ENCODE data around the gene TRIM40. TPM values are rescaled to one million over a fixed set of nuclear protein-coding genes. Genes with fewer than 3 reads are reported as not detected.
"Not testable (repeated sequence)": the region's sequence is repeated elsewhere in the genome, so short reads cannot be mapped to it uniquely, and the experiment has no call there.

Gene TRIM40
- total RNA-seq, 1 donor from 2014 or later: not detected

DNA sequence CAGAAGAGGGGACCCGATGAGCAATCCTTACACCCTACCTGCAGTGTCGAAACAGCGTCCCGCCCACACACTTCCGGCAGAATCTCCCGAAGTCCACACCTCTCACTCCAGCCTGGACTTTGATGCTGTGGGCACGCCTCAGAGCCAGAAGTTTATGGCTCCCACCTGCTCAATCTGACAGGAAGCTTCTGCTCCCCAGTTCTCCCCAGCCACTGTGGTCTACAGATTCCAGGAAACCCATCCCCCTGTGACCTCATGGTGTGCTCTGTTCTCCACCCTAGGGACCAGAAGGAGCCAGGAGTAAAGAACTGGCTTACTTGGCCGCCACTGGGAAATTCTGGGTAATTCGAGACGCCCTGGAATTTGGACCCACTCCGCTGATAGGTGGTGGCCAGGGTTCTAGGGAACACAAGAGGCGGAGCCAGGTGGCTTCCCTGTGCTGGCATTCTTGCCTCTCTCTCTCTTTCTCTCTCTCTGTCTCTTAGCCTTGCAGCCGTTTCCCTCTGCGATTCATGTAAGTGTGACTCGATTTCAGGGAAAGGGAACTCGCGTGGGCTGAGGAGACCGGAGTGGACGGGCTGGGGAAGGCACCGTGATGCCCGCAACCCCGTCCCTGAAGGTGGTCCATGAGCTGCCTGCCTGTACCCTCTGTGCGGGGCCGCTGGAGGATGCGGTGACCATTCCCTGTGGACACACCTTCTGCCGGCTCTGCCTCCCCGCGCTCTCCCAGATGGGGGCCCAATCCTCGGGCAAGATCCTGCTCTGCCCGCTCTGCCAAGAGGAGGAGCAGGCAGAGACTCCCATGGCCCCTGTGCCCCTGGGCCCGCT lies 27.4 kb downstream of the TRIM40 start, which contains the start of gene TRIM15:
Gene TRIM15, plus strand, starts transcription at position 457 of the 828 bp plus-strand sequence. Its CDS starts 139 bp downstream, at position 596.
- DNase-seq: no peak

- DNase-seq: no peak
Observed at GRCh38 chr6:30163918-30164654, 28.1 kb downstream of the TRIM40 start.

DNA sequence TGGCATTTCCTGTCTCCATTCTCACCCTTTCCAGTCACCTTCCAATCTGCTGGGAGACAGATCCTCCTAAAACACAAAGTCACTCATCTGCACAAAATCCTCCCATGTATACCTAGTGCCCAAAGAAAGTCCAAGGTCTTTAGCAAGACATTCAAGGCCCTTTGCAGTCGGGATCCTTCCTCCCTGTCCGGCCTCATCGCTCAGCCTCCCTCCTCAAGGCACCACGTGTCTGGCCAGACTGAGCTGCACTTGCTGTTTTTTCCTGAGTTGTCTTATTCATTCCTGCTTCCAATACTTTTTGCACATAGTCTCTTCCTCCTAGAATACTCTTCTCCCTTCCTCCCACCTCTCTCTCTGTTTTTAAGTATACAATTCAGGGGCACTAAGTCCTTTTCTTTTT lies 28.8 kb downstream of the TRIM40 start:
- DNase-seq: no peak

GRCh38 chr6:30165238-30165637 lies 29.3 kb downstream of the TRIM40 start:
- DNase-seq: not testable (repeated sequence)

DNA sequence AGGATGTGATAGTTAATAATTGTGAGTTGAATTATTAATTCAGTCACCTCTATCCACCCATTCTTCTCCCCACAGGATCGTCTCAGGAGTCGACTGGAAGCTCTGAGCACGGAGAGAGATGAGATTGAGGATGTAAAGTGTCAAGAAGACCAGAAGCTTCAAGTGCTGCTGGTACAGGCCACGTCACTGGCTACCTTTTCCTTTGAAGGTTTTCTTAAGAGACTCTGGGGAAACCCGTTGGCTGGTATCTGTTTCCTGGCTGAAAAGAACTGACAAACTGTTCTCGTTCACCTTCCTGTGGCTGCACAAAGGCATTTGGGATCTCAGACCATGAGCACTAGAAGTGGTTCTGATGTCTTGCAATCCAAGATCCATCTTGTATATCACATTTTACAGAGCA lies 31.2 kb downstream of the TRIM40 start:
- no peak for DNase-seq

DNA sequence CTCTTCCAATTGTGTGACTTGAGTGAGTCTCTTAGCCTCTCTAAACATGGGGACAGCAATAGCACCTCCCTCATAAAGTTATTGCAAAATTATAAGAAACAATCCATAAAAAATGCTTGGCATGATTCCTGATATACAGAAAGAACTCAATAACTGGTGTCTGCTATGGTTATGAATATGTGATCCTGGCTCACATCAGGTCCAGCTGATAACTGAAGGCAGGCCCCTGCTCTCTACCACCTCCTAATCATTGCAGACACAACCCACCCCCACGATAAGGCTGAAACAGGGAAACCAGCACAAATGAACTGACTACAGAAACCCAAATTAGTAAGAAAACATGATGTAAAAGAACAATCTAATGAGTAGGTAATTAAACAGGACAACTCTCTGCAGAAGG lies 32.8 kb downstream of the TRIM40 start:
- DNase-seq: no peak

- DNase-seq: peak; percentile 46
Observed at GRCh38 chr6:30169658-30170614, 34.0 kb downstream of the TRIM40 start.

DNA sequence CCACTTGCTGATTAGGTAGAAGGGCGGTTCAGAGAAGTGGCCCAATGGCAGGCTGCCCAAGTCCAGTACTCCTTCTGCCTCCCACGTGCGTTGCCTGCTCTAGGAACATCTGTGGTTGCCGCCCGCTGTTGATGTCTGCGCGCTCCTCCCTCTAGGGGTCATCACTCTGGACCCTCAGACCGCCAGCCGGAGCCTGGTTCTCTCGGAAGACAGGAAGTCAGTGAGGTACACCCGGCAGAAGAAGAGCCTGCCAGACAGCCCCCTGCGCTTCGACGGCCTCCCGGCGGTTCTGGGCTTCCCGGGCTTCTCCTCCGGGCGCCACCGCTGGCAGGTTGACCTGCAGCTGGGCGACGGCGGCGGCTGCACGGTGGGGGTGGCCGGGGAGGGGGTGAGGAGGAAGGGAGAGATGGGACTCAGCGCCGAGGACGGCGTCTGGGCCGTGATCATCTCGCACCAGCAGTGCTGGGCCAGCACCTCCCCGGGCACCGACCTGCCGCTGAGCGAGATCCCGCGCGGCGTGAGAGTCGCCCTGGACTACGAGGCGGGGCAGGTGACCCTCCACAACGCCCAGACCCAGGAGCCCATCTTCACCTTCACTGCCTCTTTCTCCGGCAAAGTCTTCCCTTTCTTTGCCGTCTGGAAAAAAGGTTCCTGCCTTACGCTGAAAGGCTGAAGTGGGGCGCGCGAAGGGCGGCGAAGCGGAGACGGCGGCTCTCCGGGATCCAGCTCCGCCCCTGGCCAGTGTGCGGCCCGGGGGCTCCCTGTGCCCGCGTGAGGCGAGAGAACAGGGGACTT lies 35.9 kb downstream of the TRIM40 start:
- peak; percentile 16 for DNase-seq

GRCh38 chr6:30172681-30173080 lies 36.7 kb downstream of the TRIM40 start:
- DNase-seq: no peak

GRCh38 chr6:30175765-30176164 lies 39.8 kb downstream of the TRIM40 start:
- DNase-seq: no peak

DNA sequence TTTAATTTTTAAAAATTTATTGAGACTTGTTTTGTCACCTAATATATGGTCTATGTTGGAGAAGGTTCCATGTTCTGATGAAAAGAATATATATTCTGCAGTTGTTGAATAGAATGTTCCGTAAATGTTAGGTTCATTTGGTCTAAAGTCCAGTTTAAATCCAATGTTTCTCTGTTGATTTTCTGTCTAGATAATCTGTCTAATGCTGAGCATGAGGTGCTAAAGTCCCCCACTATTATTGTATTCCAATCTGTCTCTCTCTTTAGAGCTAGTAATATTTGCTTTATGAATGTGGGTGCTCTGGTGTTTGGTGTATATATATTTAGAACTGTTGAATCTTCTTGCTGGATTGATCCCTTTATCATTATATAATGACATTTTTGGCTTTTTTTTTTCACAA lies 42.9 kb downstream of the TRIM40 start:
- DNase-seq: no peak

DNA sequence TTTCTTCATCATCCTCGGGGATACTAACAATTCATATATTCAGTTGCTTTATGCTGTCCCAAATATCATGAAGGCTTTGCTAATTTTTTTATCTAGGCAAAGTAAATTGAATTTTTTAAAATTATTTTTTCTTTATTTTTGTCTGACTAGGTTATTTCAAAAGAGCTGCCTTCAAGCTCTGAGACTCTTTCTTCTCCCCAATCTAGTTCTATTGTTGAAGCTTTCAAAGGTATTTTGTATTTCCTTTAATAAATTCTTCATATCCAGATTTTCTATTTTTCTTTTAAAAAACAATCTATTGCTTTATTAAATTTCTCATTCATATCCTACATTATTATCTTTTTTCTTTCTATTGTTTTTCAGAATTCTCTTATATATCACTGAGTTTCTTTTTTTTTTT lies 44.2 kb downstream of the TRIM40 start:
- DNase-seq: no peak

DNA sequence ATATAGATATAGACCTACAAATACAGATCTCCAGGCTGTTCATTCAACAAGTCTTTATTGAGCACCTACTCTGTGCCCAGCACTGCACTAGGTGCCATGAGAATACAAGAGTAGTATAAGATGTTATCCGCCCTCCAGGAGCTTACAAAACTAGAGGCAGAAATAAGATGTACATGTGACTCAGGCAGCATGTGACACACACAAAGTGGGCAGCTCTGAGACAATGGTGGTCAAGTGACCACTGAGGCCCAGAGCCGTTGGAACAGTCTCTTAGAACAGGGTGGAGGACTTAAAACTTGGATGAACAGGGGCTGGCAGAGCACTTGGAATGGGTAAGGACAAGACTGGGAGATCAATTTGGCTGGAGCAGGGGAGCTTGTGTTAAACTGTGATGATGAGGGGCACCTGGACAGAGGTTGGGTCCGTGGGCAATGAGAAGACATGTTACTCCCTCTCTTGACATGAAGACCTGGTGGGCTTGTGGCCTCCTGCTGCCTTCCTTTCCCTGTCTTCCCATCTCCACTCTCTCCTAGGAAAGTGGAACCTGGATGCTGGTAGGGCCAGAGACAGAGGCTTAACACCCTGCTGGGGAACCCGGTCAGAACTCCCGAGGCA lies 48.6 kb downstream of the TRIM40 start:
- DNase-seq: no peak

- DNase-seq: no peak
Observed at GRCh38 chr6:30185846-30186484, 50.0 kb downstream of the TRIM40 start.

DNA sequence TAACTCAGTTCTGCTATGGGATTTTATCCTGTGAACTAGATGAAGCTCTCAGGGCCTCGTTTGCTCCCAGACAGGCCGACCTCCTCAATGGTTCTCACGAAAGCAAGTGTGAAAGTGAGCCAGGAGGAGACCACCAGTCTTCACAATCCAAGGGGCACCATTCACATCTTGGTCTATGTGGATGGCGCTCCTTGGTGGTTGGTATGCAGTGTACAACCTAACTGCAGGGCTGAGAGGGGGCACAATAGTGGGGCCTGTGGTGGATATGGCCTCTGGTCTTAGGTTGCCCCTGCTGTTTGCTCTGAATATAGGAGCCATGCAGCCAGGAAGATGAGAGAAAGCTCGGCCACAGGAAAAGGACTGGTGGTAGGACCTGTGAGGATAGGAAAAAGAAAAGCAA lies 52.6 kb downstream of the TRIM40 start:
- no peak for DNase-seq

- no peak for DNase-seq
Observed at GRCh38 chr6:30192076-30192475, 56.1 kb downstream of the TRIM40 start.

GRCh38 chr6:30194797-30195690 lies 59.1 kb downstream of the TRIM40 start:
- no peak for DNase-seq

DNA sequence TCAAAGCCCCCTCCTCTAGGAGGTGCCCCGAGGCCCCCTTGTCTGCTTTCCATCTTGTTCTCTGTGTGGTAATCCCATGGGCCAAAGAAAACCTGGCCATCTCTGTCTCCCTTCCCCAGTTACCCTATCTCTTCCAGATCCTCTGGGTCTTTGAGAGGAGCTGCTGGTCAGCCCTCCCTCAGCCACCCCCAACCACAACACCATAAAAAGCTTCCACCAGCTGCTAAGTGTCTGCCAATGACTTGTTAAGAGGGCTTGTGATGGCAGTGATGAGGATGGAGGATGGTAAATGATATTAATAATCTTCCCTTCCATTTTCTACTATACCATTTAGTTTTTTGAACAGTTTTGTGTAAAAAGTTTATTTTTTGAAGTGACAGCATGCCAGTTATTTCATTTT lies 60.0 kb downstream of the TRIM40 start:
- DNase-seq: no peak

DNA sequence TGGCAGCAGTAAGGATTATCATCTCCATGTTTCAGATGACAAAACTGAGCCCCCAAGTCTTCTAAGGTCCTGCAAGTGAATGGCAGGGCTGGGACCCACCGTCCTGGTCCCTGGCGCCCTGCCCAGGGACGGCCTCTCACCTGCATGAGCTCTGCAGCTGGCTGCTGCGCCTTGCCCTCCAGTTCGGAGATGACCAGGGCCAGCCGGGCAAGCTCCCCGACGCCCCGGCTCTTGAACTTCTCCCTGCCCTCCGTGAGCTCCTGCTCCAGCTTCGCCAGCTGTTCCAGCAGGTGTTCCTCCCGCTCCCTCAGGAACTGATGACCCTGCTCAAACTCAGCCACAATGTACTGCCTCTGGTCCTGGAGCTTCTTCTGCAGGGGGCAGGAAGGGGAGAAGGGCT lies 60.4 kb downstream of the TRIM40 start:
- DNase-seq: no peak
